Brain microvascular endothelial cell (primary cell): ENCODE data around the gene ANK3.
"Not testable (repeated sequence)": the region's sequence is repeated elsewhere in the genome, so short reads cannot be mapped to it uniquely, and the experiment has no call there.

Experiments used
- DNase-seq: peaks from one replicate; pipeline ENCODE4 v3.0.0-alpha.2; 2020
- H3K27ac ChIP-seq: fragments of 250-450 bp; sonication (Bioruptor Pico); 2 replicates; pipeline ENCODE4 v1.5.1; 2020; ENCODE audit warnings: mild to moderate bottlenecking, moderate library complexity
- H3K27me3 ChIP-seq: fragments of 250-450 bp; sonication (Bioruptor Pico); replicated peaks from 2 replicates; pipeline ENCODE4 v1.5.1; 2020; ENCODE audit warnings: mild to moderate bottlenecking
- H3K36me3 ChIP-seq: fragments of 250-450 bp; sonication (Bioruptor Pico); replicated peaks from 2 replicates; pipeline ENCODE4 v1.5.1; 2020; ENCODE audit warnings: mild to moderate bottlenecking
- H3K4me3 ChIP-seq: 2 replicates; pipeline ENCODE4 v1.5.1; 2011; ENCODE audit warnings: low read depth, mild to moderate bottlenecking, control low read depth, low read length, moderate library complexity
- in situ Hi-C: cut with HindIII; loops from 2 replicates; pipeline ENCODE4 v1.10.0; 2017; ENCODE audit warnings: low sequenced_read_pairs, low pct_ligation_motif_present
- TF ChIP-seq, protein P1 (sequence below): IDR thresholded peaks from 2 replicates; pipeline ENCODE4 v1.5.1; 2011; ENCODE audit warnings: low read depth, mild to moderate bottlenecking, moderate library complexity, low read length, control low read depth, inconsistent platforms; ENCODE audit errors: missing control alignments

ANK3 gene

DNA sequence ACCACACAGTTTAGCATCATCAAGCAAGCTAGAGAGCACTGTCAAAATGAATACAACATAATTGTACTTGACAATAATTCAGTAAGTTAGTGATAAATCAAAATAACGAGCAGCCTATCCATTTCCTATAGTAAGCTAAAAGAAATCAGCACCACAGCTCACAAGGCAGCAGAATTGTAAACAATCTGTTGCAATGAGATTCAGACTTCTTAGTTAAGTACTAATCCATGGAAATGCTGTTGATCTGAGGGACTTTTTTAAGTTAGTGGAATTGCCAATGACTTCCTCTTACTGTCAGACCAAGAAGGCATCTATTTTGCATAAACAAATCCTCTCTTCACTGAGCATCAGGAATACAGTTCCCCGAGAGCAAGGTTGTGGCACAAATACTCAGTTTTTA is 346.8 kb downstream of the ANK3 start:
- Histone ChIP-seq H3K36me3 (no peaks in the 10 kb centered on the region), H3K27ac (no peak overlapping the region), H3K27me3 (no peaks in the 10 kb centered on the region), H3K4me3 (no peak overlapping the region)
- no peak for DNase-seq
- TF ChIP-seq, protein P1, sequence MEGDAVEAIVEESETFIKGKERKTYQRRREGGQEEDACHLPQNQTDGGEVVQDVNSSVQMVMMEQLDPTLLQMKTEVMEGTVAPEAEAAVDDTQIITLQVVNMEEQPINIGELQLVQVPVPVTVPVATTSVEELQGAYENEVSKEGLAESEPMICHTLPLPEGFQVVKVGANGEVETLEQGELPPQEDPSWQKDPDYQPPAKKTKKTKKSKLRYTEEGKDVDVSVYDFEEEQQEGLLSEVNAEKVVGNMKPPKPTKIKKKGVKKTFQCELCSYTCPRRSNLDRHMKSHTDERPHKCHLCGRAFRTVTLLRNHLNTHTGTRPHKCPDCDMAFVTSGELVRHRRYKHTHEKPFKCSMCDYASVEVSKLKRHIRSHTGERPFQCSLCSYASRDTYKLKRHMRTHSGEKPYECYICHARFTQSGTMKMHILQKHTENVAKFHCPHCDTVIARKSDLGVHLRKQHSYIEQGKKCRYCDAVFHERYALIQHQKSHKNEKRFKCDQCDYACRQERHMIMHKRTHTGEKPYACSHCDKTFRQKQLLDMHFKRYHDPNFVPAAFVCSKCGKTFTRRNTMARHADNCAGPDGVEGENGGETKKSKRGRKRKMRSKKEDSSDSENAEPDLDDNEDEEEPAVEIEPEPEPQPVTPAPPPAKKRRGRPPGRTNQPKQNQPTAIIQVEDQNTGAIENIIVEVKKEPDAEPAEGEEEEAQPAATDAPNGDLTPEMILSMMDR: no peak
- in situ Hi-C loops: no loop called here

DNA sequence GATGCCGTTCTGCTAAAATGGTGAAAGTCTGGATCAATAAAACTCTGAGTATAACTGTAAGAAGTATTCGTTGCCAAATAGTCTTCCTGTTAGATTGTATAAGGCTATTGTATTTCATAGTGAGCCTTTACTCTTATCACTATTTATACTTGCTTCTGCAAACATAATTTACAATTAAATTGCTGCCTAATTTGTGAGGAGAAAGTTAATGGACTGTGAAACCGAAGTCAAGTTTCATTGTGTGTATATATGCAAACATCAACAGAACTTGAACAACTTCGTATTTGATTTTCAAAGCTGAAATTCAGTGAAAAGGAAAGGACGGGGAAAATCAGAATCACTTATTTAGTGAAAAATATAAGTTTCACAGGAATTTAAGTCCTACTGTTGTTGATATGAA is 347.4 kb downstream of the ANK3 start:
- DNase-seq: no peak
- TF ChIP-seq, protein P1: no peak
- Histone ChIP-seq H3K27ac (no peak overlapping the region), H3K4me3 (no peak overlapping the region), H3K36me3 (no peaks in the 10 kb centered on the region), H3K27me3 (no peaks in the 10 kb centered on the region)
- in situ Hi-C loops: no loop called here

DNA sequence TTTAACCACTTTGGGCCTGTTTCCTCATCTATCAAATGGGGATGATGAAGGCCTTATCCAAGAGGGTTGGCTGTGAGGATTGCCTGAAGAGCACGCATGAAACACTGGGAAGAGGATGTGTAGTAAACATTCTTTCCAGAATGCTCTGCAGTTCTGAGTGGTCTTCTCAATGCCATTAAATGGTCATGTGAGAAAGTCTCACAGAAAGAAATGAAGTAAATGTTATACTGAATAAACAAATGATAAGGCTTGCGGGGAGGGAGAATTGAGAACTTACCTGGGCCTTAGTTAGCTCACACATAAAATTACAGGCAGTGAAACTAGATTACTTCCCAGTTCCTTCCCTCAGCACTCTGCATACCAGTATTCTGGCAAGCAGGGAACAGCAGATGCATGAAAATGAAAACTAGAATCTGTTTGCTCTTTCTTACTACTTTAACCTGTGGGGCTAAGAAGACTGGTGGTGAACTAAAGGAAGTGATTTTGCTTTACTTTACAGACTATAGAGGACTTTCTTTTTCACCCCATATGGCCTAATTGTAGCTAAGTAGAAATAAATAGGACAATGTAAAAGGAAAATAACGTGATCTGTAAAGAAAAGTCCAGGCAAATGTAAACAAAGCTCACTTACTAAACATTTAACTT is 348.1 kb downstream of the ANK3 start:
- Histone ChIP-seq H3K27ac (no peak overlapping the region), H3K4me3 (no peak overlapping the region), H3K36me3 (no peaks in the 10 kb centered on the region), H3K27me3 (no peaks in the 10 kb centered on the region)
- DNase-seq: no peak
- TF ChIP-seq, protein P1: no peak
- in situ Hi-C loops: no loop called here

DNA sequence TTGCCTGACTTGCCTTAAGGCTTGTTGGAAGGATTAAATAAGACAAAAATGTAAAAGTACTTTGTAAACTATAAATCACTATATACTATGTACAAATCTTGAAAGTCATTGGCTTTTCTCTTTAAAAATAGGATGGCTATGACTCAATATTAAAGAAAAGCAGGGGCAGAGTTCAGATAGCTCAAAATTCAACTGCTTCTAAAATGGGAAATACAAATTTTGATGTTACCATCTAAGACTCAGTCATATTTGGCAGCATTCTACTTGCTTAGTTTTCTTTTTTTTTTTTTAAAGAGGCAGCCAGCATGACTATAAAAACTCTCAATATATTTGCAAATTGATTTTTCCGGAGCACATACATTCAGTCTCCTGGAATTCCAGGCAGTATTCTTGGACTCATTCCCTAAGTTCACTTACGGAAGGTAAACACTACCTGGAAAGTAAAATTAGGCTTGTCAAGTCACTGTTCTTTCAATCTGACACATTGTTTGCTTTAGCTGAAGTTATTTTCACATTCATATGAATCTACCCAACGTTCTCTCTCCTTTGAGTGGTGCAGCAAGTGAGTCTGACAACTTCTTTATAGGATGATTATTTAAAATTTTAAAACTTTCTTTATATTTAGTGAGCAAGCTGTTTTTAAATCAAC is 349.5 kb downstream of the ANK3 start:
- no peaks in the 10 kb centered on the region for H3K27me3 ChIP-seq
- H3K27ac ChIP-seq: no peak overlapping the region
- no peaks in the 10 kb centered on the region for H3K36me3 ChIP-seq
- H3K4me3 ChIP-seq: no peak overlapping the region
- no peak for DNase-seq
- in situ Hi-C loops: no loop called here
- TF ChIP-seq, protein P1: no peak

DNA sequence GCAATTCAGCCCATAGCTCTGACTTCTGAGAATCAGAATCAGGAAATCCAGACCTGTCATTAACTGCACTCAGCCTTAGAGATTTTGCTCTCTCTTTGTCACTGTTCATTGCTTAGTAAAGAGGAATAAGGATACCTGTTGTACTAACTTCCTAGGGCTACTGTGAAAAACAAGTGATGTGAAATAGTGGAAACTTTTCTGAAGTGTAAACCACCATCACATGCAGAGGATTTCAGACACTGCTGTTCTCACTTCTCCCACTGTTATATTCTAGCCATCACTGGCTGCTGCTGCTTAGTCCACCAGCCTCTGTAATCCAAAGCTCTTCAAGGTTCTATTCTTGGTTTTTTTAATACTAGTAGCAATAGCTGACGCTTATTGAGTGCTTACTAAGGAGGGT is 353.7 kb downstream of the ANK3 start:
- TF ChIP-seq, protein P1: no peak
- Histone ChIP-seq H3K27ac (no peak overlapping the region), H3K27me3 (no peaks in the 10 kb centered on the region), H3K4me3 (no peak overlapping the region), H3K36me3 (no peaks in the 10 kb centered on the region)
- in situ Hi-C loops: no loop called here
- no peak for DNase-seq

DNA sequence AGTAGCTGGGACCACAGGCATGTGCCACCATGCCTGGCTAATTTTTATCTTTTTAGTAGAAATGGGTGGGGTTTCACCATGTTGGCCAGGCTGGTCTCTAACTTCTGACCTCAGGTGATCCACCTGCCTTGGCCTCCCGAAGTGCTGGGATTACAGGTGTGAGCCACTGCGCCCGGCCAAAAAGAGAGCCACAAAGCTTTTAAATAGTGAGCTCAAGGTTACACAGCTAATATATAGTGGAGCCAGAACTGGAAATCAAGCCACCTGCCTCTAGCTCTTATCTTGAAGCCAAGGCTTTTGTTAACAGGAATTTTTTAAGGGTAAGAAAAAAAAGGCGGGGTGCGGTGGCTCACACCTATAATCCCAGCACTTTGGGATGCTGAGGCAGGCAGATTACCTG is 354.3 kb downstream of the ANK3 start:
- H3K27me3 ChIP-seq, H3K27ac ChIP-seq, DNase-seq, in situ Hi-C loops, H3K36me3 ChIP-seq, H3K4me3 ChIP-seq: not testable (repeated sequence)
